H1 (cell line): ENCODE results near the gene SEPTIN5. TPM values are rescaled to one million over a fixed set of nuclear protein-coding genes. Genes with fewer than 3 reads are reported as not detected.

ENCODE experiments used
- KDM4A ChIP-seq: IDR thresholded peaks from one replicate; pipeline ENCODE4 v1.7.1; 2012; ENCODE audit warnings: low read depth, mild to moderate bottlenecking, moderate library complexity, low read length, inconsistent platforms; ENCODE audit not compliant: severe bottlenecking
- POLR2A ChIP-seq, 2 experiments: IDR thresholded peaks; 1 replicate in 1 of 2; 2 replicates in 1 of 2; pipeline ENCODE4 v1.6.1; 2011; ENCODE audit warnings: low read depth in 2 of 2, low read length in 2 of 2, mild to moderate bottlenecking in 2 of 2; ENCODE audit errors: control extremely low read depth in 1 of 2
- SIX5 ChIP-seq: IDR thresholded peaks from 2 replicates; pipeline ENCODE4 v1.6.1; 2011; ENCODE audit warnings: mild to moderate bottlenecking, low read depth, low read length
- TAF7 ChIP-seq: optimal IDR thresholded peaks from 2 replicates; pipeline ENCODE3; 2011; ENCODE audit warnings: low read depth, mild to moderate bottlenecking, inconsistent platforms, low read length, moderate library complexity, borderline replicate concordance
- YY1 ChIP-seq: IDR thresholded peaks from 2 replicates; pipeline ENCODE4 v1.6.1; 2011; ENCODE audit warnings: low read depth, mild to moderate bottlenecking, low read length
- polyA plus RNA-seq, 7 experiments: library from polyadenylated mRNA; depleted of rRNA in 3 of 7; stranded (reverse) in 5 of 7; unstranded in 2 of 7; fragments of >200 nt in 5 of 7; fragments of 200-250 nt in 2 of 7; gene quantifications; 1 replicate in 5 of 7; 2 replicates in 1 of 7; 4 replicates in 1 of 7; pipeline versions ENCODE4 v1.2.1 to v1.2.3, GENCODE V29; 2011 to 2013; ENCODE audit warnings: missing spikeins in 2 of 7, mixed read lengths in 2 of 7
- total RNA-seq: library from RNA; stranded (reverse); fragmentation: NEBNext Ultra II Directional; extraction: Animal tissue kit (Norgen Biotek cat#: 25700); gene quantifications from 2 replicates; pipeline ENCODE4 v1.2.1, GENCODE V29; 2021
- TF ChIP-seq, protein P1 (sequence below): IDR thresholded peaks from 2 replicates; pipeline ENCODE4 v1.6.1; 2012; ENCODE audit warnings: inconsistent platforms

The SEPTIN5 gene
- total and polyA plus RNA-seq, 2 of the 8 experiments (the other 6 are each of a cell fraction or from before 2014, with no cell fraction given): 6.0 to 8.6 TPM

- TF ChIP-seq SIX5 (no peak), TAF7 (no peak), YY1 (no peak), POLR2A (IDR thresholded peaks at IDR 0.05; ENCODE audit: control extremely low read depth in 1 of 2, low read depth in 2 of 2, low read length in 2 of 2) (no peak), KDM4A (no peak)
- TF ChIP-seq, protein P1, sequence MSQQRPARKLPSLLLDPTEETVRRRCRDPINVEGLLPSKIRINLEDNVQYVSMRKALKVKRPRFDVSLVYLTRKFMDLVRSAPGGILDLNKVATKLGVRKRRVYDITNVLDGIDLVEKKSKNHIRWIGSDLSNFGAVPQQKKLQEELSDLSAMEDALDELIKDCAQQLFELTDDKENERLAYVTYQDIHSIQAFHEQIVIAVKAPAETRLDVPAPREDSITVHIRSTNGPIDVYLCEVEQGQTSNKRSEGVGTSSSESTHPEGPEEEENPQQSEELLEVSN: no peak
- TF ChIP-seq, all 59 proteins: peak for 0
Observed at GRCh38 chr22:19744350-19745006, 30.2 kb downstream of the SEPTIN5 start (continued).
